Activated CD4-positive, CD25-positive, alpha-beta regulatory T cell treated with anti-CD3 and anti-CD28 coated beads, Interleukin-2, amount 50 U/mL, for 24 hours (primary cell): ENCODE results near the gene FAM117B.
"Not testable (repeated sequence)": the region's sequence is repeated elsewhere in the genome, so short reads cannot be mapped to it uniquely, and the experiment has no call there.

Experiments
- ATAC-seq, 2 donors: fragments of 150-1000 bp; cut with Tn5 transposase; one replicate each; pipeline ENCODE4 v1.10.0; 2021; ENCODE audit warnings: mild to moderate bottlenecking in 1 of 2, moderate library complexity in 1 of 2

The FAM117B gene

GRCh38 chr2:202704248-202704647 is 69.5 kb downstream of the FAM117B start:
- no peak for ATAC-seq

GRCh38 chr2:202705446-202706020 is 70.8 kb downstream of the FAM117B start:
- no peak for ATAC-seq

DNA sequence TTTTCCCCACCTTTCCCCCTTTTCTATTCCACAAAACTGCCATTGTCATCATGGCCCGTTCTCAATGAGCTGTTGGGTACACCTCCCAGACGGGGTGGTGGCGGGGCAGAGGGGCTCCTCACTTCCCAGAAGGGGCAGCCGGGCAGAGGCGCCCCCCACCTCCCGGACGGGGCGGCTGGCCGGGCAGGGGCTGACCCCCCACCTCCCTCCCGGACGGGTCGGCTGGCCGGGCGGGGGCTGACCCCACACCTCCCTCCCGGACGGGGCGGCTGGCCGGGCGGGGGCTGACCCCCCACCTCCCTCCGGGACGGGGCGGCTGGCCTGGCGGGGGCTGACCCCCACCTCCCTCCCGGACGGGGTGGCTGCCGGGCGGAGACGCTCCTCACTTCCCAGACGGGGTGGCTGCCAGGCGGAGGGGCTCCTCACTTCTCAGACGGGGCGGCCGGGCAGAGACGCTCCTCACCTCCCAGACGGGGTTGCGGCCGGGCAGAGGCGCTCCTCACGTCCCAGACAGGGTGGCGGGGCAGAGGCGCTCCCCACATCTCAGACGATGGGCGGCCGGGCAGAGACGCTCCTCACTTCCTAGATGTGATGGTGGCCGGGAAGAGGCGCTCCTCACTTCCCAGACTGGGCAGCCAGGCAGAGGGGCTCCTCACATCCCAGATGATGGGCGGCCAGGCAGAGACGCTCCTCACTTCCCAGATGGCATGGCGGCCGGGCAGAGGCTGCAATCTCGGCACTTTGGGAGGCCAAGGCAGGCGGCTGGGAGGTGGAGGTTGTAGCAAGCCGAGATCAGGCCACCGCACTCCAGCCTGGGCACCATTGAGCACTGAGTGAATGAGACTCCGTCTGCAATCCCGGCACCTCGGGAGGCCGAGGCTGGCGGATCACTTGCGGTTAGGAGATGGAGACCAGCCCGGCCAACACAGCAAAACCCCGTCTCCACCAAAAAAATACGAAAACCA is 80.5 kb downstream of the FAM117B start:
- not testable (repeated sequence) for ATAC-seq

DNA sequence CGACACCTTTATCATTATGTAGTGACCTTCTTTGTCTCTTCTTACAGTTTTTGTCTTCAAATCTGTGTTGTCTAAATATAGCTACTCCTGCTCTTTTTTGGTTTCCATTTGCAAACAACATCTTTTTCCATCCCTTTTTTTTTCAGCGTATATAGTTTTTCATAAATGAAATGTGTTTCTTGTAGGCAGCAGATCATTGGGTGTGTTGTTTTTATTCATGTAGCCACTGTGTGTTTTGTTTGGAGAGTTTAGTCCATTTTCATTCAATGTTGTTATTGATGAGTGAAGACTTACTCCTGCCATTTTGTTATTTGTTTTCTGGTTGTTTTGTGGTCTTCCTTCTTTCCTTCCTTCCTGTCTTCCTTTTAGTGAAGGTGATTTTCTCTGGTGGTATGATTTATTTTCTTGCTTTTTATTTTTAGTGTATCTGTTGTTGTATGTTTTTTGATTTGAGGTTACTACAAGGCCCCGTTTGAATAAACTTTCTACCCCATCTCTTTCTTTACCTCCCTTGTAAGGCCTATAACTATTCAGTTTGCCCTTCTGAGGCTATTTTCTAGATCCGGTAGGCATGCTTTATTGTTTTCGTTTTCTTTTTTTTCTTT is 81.4 kb downstream of the FAM117B start:
- no peak for ATAC-seq

- ATAC-seq = no peak
These were observed 82.3 kb downstream of the FAM117B start for GRCh38 chr2:202716953-202717597.

- no peak for ATAC-seq
These were observed 83.0 kb downstream of the FAM117B start for GRCh38 chr2:202717598-202718310.

GRCh38 chr2:202718614-202719013 is 83.8 kb downstream of the FAM117B start:
- no peak for ATAC-seq

DNA sequence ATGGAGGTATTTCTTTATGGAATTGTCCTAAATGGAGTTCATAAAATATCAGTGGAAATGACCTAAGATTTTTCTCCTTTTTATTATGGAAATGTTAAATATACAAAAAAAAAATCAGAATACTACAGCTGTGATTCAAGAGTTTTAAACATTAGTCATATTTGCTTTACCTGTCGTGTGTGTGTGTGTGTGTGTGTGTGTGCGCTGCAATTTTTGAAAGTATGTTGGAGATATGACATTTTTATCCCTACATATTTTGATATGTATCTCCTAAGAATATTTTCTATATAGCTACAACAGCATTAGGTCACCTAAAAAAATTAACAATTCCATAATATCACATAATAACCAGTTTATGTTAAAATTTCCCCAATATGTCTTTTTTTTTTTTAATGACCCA is 85.5 kb downstream of the FAM117B start:
- no peak for ATAC-seq

DNA sequence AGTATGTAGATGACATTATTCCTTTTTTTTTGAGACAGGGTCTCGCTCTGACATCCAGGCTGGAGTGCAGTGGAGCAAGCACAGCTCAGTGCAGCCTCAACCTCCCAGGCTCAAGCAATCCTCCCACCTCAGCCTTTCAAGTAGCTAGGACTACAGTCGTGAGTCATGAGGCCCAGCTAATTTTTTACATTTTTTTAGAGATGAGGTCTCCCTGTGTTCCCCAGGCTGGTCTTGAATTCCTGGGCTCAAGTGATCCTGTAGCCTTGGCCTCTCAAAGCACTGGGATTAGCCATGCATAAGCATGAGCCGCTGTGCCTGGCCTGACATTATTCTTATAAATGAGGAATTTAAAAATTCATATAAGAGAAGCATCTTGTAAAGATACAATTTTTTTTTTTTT is 86.9 kb downstream of the FAM117B start:
- no peak for ATAC-seq

DNA sequence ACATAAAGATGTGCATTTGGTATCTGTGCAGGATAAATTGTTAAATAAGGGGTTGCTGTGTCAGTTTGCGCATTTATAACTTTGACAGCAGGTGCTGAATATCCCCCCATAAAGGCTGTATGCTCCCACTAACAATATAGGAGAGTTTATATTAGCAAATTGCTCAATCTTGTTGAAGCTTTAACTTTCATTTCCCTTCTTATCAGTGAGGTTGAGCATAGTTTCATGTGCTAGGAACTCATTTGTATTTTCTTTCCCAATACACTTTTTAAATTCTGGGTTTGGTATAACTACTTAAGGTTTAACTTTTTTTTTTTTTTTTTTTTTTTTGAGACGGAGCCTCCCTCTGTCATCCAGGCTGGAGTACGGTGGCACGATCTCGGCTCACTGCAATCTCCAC is 89.0 kb downstream of the FAM117B start:
- no peak for ATAC-seq

DNA sequence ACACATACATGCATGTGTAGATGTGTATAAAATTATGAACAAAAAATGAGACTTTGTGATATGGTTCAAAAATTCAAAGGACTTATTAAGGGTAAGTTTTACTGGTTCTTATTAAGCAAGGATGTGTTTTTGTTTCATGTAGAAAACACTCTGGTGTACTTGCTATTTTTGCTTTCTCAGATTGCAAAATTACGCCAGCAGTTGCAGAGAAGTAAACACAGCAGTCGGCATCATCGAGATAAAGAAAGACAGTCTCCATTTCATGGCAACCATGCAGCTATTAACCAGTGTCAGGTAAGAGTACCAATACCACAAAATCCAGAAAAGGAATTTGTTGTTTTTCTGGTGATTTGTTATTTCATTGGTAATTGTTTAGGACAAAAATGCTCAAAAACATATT is 91.3 kb downstream of the FAM117B start:
- no peak for ATAC-seq

DNA sequence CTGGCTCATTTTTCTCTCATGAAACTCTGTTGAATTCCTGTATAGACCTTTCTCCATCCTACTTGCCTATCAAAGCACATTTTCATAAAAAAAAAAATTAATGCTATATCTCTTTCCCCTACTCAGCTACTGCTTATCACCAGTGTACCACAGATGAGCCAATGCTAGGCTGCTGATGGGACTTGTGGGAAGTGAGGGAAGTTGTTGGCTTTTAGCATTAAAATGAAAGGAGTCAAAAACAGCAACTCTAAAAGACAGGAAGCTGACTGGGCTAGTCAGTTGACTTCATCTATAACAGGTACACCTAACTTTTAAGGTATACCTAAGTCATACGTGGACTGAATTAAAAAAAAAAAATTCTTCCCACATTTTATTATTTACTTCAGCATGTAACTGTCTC is 102.1 kb downstream of the FAM117B start:
- no peak for ATAC-seq

- no peak for ATAC-seq
These were observed 108.8 kb downstream of the FAM117B start for GRCh38 chr2:202743613-202744012.

- no peak for ATAC-seq
These were observed 114.7 kb downstream of the FAM117B start for GRCh38 chr2:202749477-202749876.

DNA sequence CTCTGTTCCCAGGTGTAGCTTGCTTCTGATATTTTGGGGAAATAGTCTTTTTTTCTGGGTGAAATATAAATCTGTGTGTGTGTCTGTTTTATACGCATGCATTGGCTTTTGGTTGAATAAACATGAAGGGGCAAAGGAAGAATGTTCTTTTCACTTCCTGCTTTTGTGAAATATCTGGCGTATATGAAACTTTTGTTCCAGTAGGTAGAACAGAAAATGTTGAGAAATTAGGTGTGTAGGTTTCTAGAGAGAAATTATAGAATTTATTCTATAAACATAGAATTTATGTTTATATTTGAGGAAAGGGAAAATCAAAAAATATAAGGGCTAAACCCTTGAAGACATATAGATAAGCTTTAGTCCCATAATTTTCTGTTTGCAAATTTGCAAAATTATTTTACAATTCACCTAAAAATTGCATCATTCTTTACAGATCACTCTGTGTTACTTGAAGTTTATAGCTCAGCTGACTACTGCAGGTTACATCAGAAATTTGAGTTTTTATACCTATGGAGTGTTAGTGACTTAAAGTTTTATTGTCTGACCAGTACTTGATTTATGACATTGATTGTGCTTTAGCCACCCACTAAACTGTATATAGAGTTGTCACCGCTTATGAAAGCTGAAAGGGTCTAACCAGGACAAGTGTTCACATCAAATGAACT is 116.1 kb downstream of the FAM117B start:
- ATAC-seq = no peak

DNA sequence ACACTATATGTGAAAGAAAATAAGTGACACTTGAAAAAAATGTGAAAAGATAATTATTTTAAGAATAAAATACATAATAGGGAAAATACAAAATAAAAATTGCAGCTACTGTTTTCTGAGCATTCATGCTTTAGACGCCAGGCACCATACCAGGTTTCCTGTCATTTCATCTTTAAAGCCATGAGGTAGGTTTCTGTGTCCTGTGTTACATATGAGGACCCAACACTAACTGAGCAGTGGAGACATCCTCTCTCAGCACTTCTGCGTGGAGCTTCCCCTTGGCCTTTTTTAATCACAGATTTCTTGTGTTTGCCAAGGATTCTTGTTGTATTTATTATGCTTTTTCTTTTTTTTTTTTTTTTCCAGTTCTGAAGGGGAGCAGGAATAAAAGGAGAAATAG is 117.3 kb downstream of the FAM117B start:
- ATAC-seq = no peak

DNA sequence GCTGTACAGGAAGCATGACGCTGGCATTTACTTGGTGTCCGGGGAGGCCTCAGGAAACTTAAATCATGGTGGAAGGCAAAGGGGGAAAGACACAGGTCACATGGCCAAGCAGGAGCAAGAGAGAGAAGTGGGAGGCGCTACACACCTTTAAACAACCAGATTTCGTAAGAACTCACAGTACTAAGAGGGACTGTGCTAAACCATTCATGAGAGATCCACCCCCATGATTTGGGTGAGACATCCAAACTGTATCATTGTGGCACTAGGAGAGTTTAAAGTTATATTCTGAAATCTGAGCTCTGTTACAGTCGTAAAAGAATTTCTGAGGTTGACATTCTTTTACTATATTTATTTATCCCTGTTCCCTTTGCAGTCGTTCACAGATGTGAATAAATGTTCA is 120.2 kb downstream of the FAM117B start:
- ATAC-seq = no peak

- ATAC-seq = no peak
These were observed 121.8 kb downstream of the FAM117B start for GRCh38 chr2:202756598-202756997.

DNA sequence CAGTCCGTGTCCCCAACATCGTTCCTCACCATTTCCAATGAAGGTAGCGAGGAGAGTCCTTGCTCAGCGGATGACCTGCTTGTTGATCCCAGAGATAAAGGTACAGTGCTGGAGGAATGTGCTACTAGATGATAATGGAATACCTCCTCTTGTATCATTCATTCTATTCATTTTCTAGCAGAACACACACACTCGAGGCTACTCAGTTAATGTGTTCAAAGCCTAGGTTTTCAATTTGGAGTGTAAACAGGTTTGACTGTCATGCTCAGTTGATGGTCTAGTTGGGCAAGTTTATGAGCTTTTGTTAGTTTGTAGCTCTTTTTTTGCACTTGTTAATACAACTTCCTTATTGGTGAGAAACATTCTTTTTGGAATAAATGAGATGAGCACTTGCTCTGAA is 122.6 kb downstream of the FAM117B start:
- ATAC-seq = no peak

DNA sequence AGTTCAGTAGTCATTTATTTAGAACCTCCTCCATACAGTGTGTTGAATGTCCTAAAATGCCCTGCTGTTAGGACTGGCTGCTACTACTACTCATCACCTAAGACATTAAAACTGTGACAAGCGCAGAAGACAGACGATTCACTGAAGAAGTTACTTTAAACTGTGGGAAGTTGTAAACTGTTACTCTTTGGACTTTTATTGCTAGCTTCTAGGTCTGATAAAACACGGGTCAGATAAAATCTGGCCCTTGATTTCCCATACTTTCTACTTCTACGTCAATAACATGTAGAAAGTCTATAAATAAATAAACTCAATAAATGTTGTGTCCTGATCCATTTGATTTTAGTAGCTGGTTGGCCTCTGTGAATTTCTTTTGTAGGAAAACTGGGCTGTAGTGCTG is 123.4 kb downstream of the FAM117B start:
- ATAC-seq = no peak

GRCh38 chr2:202758604-202759003 is 123.8 kb downstream of the FAM117B start:
- no peak for ATAC-seq

DNA sequence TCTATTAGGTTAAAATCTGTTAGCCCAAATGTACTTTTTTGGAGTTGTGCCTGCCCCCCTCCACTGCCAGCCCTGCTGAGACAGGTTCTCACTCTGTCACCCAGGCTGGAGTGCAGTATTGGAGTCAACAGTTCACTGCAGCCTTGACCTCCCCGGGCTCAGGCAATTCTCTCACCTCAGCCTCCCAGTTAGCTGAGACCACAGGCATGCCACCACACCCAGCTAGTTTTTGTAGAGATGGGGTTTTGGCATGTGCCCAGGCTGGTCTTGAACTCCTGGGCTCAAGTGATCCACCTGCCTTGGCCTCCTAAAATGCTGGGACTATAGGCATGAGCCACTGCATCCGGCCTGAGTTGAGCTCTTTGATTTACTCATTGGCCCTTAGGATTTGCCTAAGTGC is 126.1 kb downstream of the FAM117B start:
- no peak for ATAC-seq
